GM19025 (cell line): Measurements from ENCODE around the gene LIPN.
A peak's percentile ranks its signal among the peaks of the same experiment; 100 is the strongest.
"Not testable (repeated sequence)": the region's sequence is repeated elsewhere in the genome, so short reads cannot be mapped to it uniquely, and the experiment has no call there.

Experiments
- ATAC-seq: cut with Tn5 transposase; IDR thresholded peaks from one replicate; pipeline ENCODE4 v1.9.1; 2021; ENCODE audit warnings: mild to moderate bottlenecking, low read depth, moderate library complexity; ENCODE audit not compliant: unreplicated experiment

LIPN gene

GRCh38 chr10:88759366-88760101, at the start of gene LIPN:
Gene LIPN, plus strand, starts transcription at chr10:88760020. Its CDS starts 1,386 bp downstream, at chr10:88761406.
- ATAC-seq: no peak

- ATAC-seq: no peak
Observed at GRCh38 chr10:88715517-88715916, 44.3 kb upstream of the LIPN start.

GRCh38 chr10:88721392-88721791, 38.4 kb upstream of the LIPN start:
- no peak for ATAC-seq

GRCh38 chr10:88725798-88726197, 34.0 kb upstream of the LIPN start:
- ATAC-seq: no peak

- ATAC-seq: no peak
Observed at GRCh38 chr10:88728107-88728763, 31.6 kb upstream of the LIPN start.

- ATAC-seq: no peak
Observed at GRCh38 chr10:88730864-88731263, 29.0 kb upstream of the LIPN start.

- no peak for ATAC-seq
Observed at GRCh38 chr10:88731296-88731695, 28.5 kb upstream of the LIPN start.

- no peak for ATAC-seq
Observed at GRCh38 chr10:88733215-88733614, 26.6 kb upstream of the LIPN start.

GRCh38 chr10:88735661-88736060, 24.2 kb upstream of the LIPN start:
- ATAC-seq: no peak

- ATAC-seq: not testable (repeated sequence)
Observed at GRCh38 chr10:88741921-88742320, 17.9 kb upstream of the LIPN start.

GRCh38 chr10:88742448-88742847, 17.4 kb upstream of the LIPN start:
- no peak for ATAC-seq

- no peak for ATAC-seq
Observed at GRCh38 chr10:88744002-88744401, 15.8 kb upstream of the LIPN start.

GRCh38 chr10:88745633-88746032, 14.2 kb upstream of the LIPN start:
- no peak for ATAC-seq

- ATAC-seq: no peak
Observed at GRCh38 chr10:88754287-88754686, 5.5 kb upstream of the LIPN start.

- peak; percentile 55 for ATAC-seq
Observed at GRCh38 chr10:88755753-88756152, 4.1 kb upstream of the LIPN start.

- no peak for ATAC-seq
Observed at GRCh38 chr10:88756660-88757059, 3.2 kb upstream of the LIPN start.

- no peak for ATAC-seq
Observed at GRCh38 chr10:88762906-88763305, 3.1 kb downstream of the LIPN start.

- ATAC-seq: no peak
Observed at GRCh38 chr10:88763441-88763840, 3.6 kb downstream of the LIPN start.

GRCh38 chr10:88764110-88764509, 4.3 kb downstream of the LIPN start:
- ATAC-seq: no peak

GRCh38 chr10:88765816-88766215, 6.0 kb downstream of the LIPN start:
- ATAC-seq: no peak

GRCh38 chr10:88769384-88769783, 9.6 kb downstream of the LIPN start:
- ATAC-seq: no peak

GRCh38 chr10:88781206-88781605, 21.4 kb downstream of the LIPN start:
- ATAC-seq: no peak
